H9 (cell line): Measurements from ENCODE around the gene VPS29. TPM values are rescaled to one million over a fixed set of nuclear protein-coding genes. Genes with fewer than 3 reads are reported as not detected.

Experiments used
- DNase-seq: peaks from one replicate; pipeline ENCODE4 v3.0.0-alpha.2; 2017
- H2AFZ ChIP-seq: one replicate; pipeline ENCODE4 v1.6.1; 2013; ENCODE audit warnings: mild to moderate bottlenecking, low read length, control low read depth, moderate library complexity
- H2AK5ac ChIP-seq: 2 replicates; pipeline ENCODE4 v1.6.1; 2013; ENCODE audit warnings: low read length, control low read depth, mixed read lengths; ENCODE audit not compliant: insufficient read length
- H2BK120ac ChIP-seq: one replicate; pipeline ENCODE4 v1.6.1; 2013; ENCODE audit warnings: low read depth, mild to moderate bottlenecking, low read length, control low read depth, inconsistent platforms; ENCODE audit not compliant: poor library complexity, severe bottlenecking
- H2BK12ac ChIP-seq: 2 replicates; pipeline ENCODE4 v1.6.1; 2013; ENCODE audit warnings: low read length, control low read depth, mixed read lengths, low read depth; ENCODE audit not compliant: insufficient read length
- H2BK15ac ChIP-seq: 2 replicates; pipeline ENCODE4 v1.6.1; 2013; ENCODE audit warnings: low read depth, low read length, control low read depth
- H2BK20ac ChIP-seq: one replicate; pipeline ENCODE4 v1.6.1; 2013; ENCODE audit warnings: low read depth, mild to moderate bottlenecking, low read length, control low read depth, inconsistent platforms; ENCODE audit not compliant: poor library complexity, severe bottlenecking
- H2BK5ac ChIP-seq: 2 replicates; pipeline ENCODE4 v1.6.1; 2013; ENCODE audit warnings: low read length, control low read depth, mixed read lengths; ENCODE audit not compliant: insufficient read length
- H3K14ac ChIP-seq: 2 replicates; pipeline ENCODE4 v1.6.1; 2013; ENCODE audit warnings: low read length, control low read depth; ENCODE audit not compliant: insufficient read depth
- H3K18ac ChIP-seq: 2 replicates; pipeline ENCODE4 v1.6.1; 2013; ENCODE audit warnings: low read depth, mild to moderate bottlenecking, mixed read lengths, low read length, control low read depth; ENCODE audit not compliant: insufficient read length
- H3K23ac ChIP-seq: 2 replicates; pipeline ENCODE4 v1.6.1; 2013; ENCODE audit warnings: low read length, control low read depth, mixed read lengths, low read depth; ENCODE audit not compliant: insufficient read length
- H3K23me2 ChIP-seq: 2 replicates; pipeline ENCODE4 v1.6.1; 2013; ENCODE audit warnings: low read depth, mild to moderate bottlenecking, mixed read lengths, low read length, control low read depth; ENCODE audit not compliant: insufficient read length, poor library complexity, severe bottlenecking
- H3K27ac ChIP-seq: 2 replicates; pipeline ENCODE4 v1.5.1; 2013; ENCODE audit warnings: low read length, control low read depth, mixed read lengths, low read depth; ENCODE audit not compliant: insufficient read length
- H3K27me3 ChIP-seq: 2 replicates; pipeline ENCODE4 v1.6.1; 2013; ENCODE audit warnings: low read length, control low read depth, inconsistent platforms; ENCODE audit not compliant: insufficient read depth
- H3K4ac ChIP-seq: 2 replicates; pipeline ENCODE4 v1.6.1; 2013; ENCODE audit warnings: low read depth, mild to moderate bottlenecking, control low read depth, inconsistent platforms, low read length, moderate library complexity
- H3K4me1 ChIP-seq: 2 replicates; pipeline ENCODE4 v1.6.1; 2013; ENCODE audit warnings: low read length, control low read depth, inconsistent platforms; ENCODE audit not compliant: insufficient read depth
- H3K4me2 ChIP-seq: 2 replicates; pipeline ENCODE4 v1.6.1; 2013; ENCODE audit warnings: low read length, control low read depth, mixed read lengths; ENCODE audit not compliant: insufficient read length, insufficient read depth
- H3K56ac ChIP-seq: 2 replicates; pipeline ENCODE4 v1.6.1; 2013; ENCODE audit warnings: low read depth, mild to moderate bottlenecking, mixed read lengths, low read length, control low read depth; ENCODE audit not compliant: insufficient read length
- H3K79me1 ChIP-seq: 2 replicates; pipeline ENCODE4 v1.6.1; 2013; ENCODE audit warnings: low read depth, mild to moderate bottlenecking, moderate library complexity, low read length, control low read depth, inconsistent platforms; ENCODE audit not compliant: insufficient read depth, poor library complexity, severe bottlenecking
- H3K79me2 ChIP-seq: 2 replicates; pipeline ENCODE4 v1.6.1; 2013; ENCODE audit warnings: low read length, control low read depth, inconsistent platforms; ENCODE audit not compliant: insufficient read depth
- H3K9ac ChIP-seq: 2 replicates; pipeline ENCODE4 v1.6.1; 2013; ENCODE audit warnings: low read length, control low read depth, mixed read lengths; ENCODE audit not compliant: insufficient read length; ENCODE audit errors: extremely low read depth
- H3K9me3 ChIP-seq: one replicate; pipeline ENCODE4 v1.6.1; 2013; ENCODE audit warnings: low read depth, low read length, inconsistent platforms; ENCODE audit not compliant: control insufficient read depth
- H3T11ph ChIP-seq: one replicate; pipeline ENCODE4 v1.6.1; 2013; ENCODE audit warnings: mild to moderate bottlenecking, low read length, control low read depth, inconsistent platforms
- H4K20me1 ChIP-seq: one replicate; pipeline ENCODE4 v1.6.1; 2013; ENCODE audit not compliant: control insufficient read depth, insufficient read length, insufficient read depth
- H4K5ac ChIP-seq: 2 replicates; pipeline ENCODE4 v1.6.1; 2013; ENCODE audit warnings: low read depth, mild to moderate bottlenecking, mixed read lengths, low read length, control low read depth; ENCODE audit not compliant: insufficient read length
- H4K8ac ChIP-seq: replicated peaks from 2 replicates; pipeline ENCODE4 v1.6.1; 2013; ENCODE audit warnings: low read length, control low read depth, mixed read lengths, low read depth; ENCODE audit not compliant: insufficient read length
- H4K91ac ChIP-seq: 2 replicates; pipeline ENCODE4 v1.6.1; 2013; ENCODE audit warnings: low read depth, mild to moderate bottlenecking, moderate library complexity, mixed read lengths, low read length, control low read depth; ENCODE audit not compliant: insufficient read length
- H3K27ac Mint-ChIP-seq, 3 experiments: 2 replicates in 2 of 3; 3 replicates in 1 of 3; pipeline ENCODE4 v1.8.0; 2020 to 2021; ENCODE audit warnings: mixed read lengths in 3 of 3, mild to moderate bottlenecking in 1 of 3, moderate library complexity in 1 of 3
- H3K27me3 Mint-ChIP-seq: 2 replicates; pipeline ENCODE4 v1.8.0; 2021; ENCODE audit warnings: low read depth, mild to moderate bottlenecking, moderate library complexity, mixed read lengths
- H3K36me3 Mint-ChIP-seq, 3 experiments: 2 replicates in 2 of 3; 3 replicates in 1 of 3; pipeline ENCODE4 v1.8.0; 2020 to 2021; ENCODE audit warnings: low read depth in 3 of 3, mixed read lengths in 3 of 3; ENCODE audit not compliant: insufficient read depth in 1 of 3
- H3K4me1 Mint-ChIP-seq, 2 experiments: 2 replicates each; pipeline ENCODE4 v1.8.0; 2020; ENCODE audit warnings: mixed read lengths in 2 of 2
- H3K4me3 Mint-ChIP-seq, 2 experiments: 2 replicates in 1 of 2; 3 replicates in 1 of 2; pipeline ENCODE4 v1.8.0; 2020 to 2021; ENCODE audit warnings: mild to moderate bottlenecking in 2 of 2, mixed read lengths in 2 of 2, moderate library complexity in 1 of 2
- H3K9me3 Mint-ChIP-seq, 2 experiments: 2 replicates in 1 of 2; 3 replicates in 1 of 2; pipeline ENCODE4 v1.8.0; 2020; ENCODE audit warnings: mild to moderate bottlenecking in 2 of 2, mixed read lengths in 2 of 2, moderate library complexity in 1 of 2
- CTCF ChIP-seq: fragments of 200-600 bp; sonication (generic); conservative IDR thresholded peaks from 3 replicates; pipeline ENCODE4 v1.8.0; 2021; ENCODE audit warnings: antibody characterized with exemption, mild to moderate bottlenecking
- WGBS: extraction: QIAGEN DNeasy Blood & Tissue Kit; methylation state at CpG from one replicate; pipeline ENCODE4 v1.1.7; 2013; ENCODE audit warnings: missing lambda C conversion rate, low lambda C conversion rate, mixed read lengths; ENCODE audit not compliant: insufficient read length; ENCODE audit errors: extremely low coverage; 5-methylcytosine and 5-hydroxymethylcytosine counted together
- total RNA-seq: library from RNA; stranded (reverse); gene quantifications from 2 replicates; pipeline ENCODE4 v1.2.1, GENCODE V29; 2021

Gene VPS29
- total RNA-seq, 1 experiment from 2014 or later, result 81.5 TPM

GRCh38 chr12:110530511-110530910, 28.6 kb upstream of the VPS29 start:
- peaks cover 3% of the 10 kb centered on the region; the same call in 1 of the 2 replicates for H3K27me3 Mint-ChIP-seq
- no peaks in the 10 kb centered on the region for H3K79me1 ChIP-seq
- no peaks in the 10 kb centered on the region for H3K27me3 ChIP-seq
- no peak overlapping the region for H2AFZ ChIP-seq
- H3K9me3 ChIP-seq, result no peaks in the 10 kb centered on the region
- H4K5ac ChIP-seq, result no peak overlapping the region
- no peak for TF ChIP-seq CTCF
- no peaks in the 10 kb centered on the region; the same call in 1 of the 2 replicates for H3K4me1 ChIP-seq
- H4K8ac ChIP-seq, result no peak overlapping the region
- no peak overlapping the region for H3K14ac ChIP-seq
- no peak overlapping the region for H3K4me2 ChIP-seq
- H3K56ac ChIP-seq, result no peak overlapping the region
- H3T11ph ChIP-seq, result no peak overlapping the region
- no peak overlapping the region for H3K9ac ChIP-seq
- DNase-seq, result no peak
- H3K4ac ChIP-seq, result no peak overlapping the region
- no peaks in the 10 kb centered on the region for H3K79me2 ChIP-seq
- no peak overlapping the region for H2BK15ac ChIP-seq
- H3K36me3 Mint-ChIP-seq, result peaks cover 0 to 5% (median 0%) of the 10 kb centered on the region in 3 experiments; a peak in 3 of 7 replicates
- H3K27ac Mint-ChIP-seq, result no peak overlapping the region
- no peak overlapping the region for H4K91ac ChIP-seq
- no peak overlapping the region for H2BK120ac ChIP-seq
- no peak overlapping the region for H3K27ac ChIP-seq
- H2BK5ac ChIP-seq, result no peak overlapping the region
- no CpG with 5 or more reads among the region's 2 CpGs for WGBS
- no peak overlapping the region for H3K23ac ChIP-seq
- no peak overlapping the region for H2BK12ac ChIP-seq
- no peak overlapping the region for H2BK20ac ChIP-seq
- H3K4me3 Mint-ChIP-seq, result no peak overlapping the region
- no peak overlapping the region for H3K18ac ChIP-seq
- H3K9me3 Mint-ChIP-seq, result no peaks in the 10 kb centered on the region
- H3K23me2 ChIP-seq, result no peaks in the 10 kb centered on the region
- H4K20me1 ChIP-seq, result no peaks in the 10 kb centered on the region
- peaks cover 12 to 16% of the 10 kb centered on the region in 2 experiments for H3K4me1 Mint-ChIP-seq
- no peak overlapping the region for H2AK5ac ChIP-seq
